ENCODE results near the gene ARMC9. TPM values are rescaled to one million over a fixed set of nuclear protein-coding genes. Genes with fewer than 3 reads are reported as not detected.

ARMC9 gene
- total and polyA plus RNA-seq, 4 donors, result 20.5 to 51.6 (median 38.6) TPM

DNA sequence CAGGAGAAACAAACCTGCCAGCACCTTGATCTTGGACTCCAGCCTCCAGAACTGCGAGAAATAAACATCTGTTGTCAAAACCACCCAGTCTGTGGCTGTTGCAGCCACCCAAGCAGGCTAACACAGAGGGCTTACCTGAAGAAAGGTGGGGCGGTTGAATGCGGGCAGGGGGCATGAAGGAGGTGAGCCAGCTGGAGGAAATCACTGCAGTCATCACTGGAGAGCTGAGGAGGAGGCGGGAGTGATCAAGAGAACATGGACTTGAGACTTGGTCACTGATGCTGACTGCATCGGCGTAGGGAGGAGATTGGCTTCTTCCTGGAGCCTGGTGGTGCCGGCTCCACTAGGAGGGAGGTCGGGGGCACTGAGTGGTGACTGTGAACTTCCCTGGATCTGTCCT lies 14.6 kb upstream of the ARMC9 start:
- ATAC-seq (ENCODE audit: insufficient read depth, low FRiP score) (no peak), DNase-seq (no peak)
- no peaks in the 10 kb centered on the region for H3K36me3 ChIP-seq (ENCODE audit: control insufficient read depth in 4 of 4, insufficient read depth in 4 of 4, low read length in 4 of 4)
- TF ChIP-seq, protein P1, sequence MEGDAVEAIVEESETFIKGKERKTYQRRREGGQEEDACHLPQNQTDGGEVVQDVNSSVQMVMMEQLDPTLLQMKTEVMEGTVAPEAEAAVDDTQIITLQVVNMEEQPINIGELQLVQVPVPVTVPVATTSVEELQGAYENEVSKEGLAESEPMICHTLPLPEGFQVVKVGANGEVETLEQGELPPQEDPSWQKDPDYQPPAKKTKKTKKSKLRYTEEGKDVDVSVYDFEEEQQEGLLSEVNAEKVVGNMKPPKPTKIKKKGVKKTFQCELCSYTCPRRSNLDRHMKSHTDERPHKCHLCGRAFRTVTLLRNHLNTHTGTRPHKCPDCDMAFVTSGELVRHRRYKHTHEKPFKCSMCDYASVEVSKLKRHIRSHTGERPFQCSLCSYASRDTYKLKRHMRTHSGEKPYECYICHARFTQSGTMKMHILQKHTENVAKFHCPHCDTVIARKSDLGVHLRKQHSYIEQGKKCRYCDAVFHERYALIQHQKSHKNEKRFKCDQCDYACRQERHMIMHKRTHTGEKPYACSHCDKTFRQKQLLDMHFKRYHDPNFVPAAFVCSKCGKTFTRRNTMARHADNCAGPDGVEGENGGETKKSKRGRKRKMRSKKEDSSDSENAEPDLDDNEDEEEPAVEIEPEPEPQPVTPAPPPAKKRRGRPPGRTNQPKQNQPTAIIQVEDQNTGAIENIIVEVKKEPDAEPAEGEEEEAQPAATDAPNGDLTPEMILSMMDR (IDR thresholded peaks at IDR 0.05; ENCODE audit: control extremely low read depth, extremely low read depth), result no peak
- H3K9me3 ChIP-seq (ENCODE audit: control insufficient read depth in 4 of 4, insufficient read depth in 3 of 4, low read length in 3 of 4), result no peaks in the 10 kb centered on the region
- 93 to 97% methylated on average over 8 of the region's 8 CpGs for WGBS, 2 donors
- H3K4me3 ChIP-seq, result no peak overlapping the region
- peaks cover 0 to 10% (median 0%) of the 10 kb centered on the region in 3 donors for H3K27me3 ChIP-seq (ENCODE audit: control insufficient read depth in 3 of 3, insufficient read depth in 3 of 3, low read length in 2 of 3)
- H3K9ac ChIP-seq (ENCODE audit: insufficient read depth in 1 of 2, low read length in 2 of 2), result no peak overlapping the region
- H3K4me1 ChIP-seq (ENCODE audit: control insufficient read depth in 5 of 5, insufficient read depth in 5 of 5, low read length in 5 of 5), result peaks cover 0 to 23% (median 0%) of the 10 kb centered on the region in 5 donors
- H3K27ac ChIP-seq (ENCODE audit: low read depth in 1 of 2, low read length in 1 of 2), result no peak overlapping the region

DNA sequence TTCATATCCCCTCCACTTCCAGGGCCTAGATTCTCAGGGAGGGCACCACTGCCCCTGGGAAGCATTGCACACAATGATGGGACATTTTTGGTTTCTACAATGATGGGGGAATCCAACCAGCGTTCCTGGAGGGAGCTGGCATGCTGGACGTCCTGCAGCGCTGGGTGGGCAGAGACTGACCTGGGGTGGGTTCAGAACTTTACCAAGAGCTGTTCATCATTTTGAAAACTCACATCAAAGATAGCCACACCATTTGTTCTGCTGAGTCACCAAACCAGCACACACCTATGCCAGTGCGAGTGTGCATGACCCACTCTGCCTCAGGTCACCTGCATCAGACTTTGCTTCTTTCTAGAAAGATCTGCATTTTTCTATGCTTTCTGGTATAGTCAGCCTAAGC lies 14.1 kb upstream of the ARMC9 start:
- Histone ChIP-seq H3K27me3 (ENCODE audit: control insufficient read depth in 3 of 3, insufficient read depth in 3 of 3, low read length in 2 of 3) (peaks cover 0 to 8% (median 0%) of the 10 kb centered on the region in 3 donors), H3K4me3 (no peak overlapping the region), H3K27ac (ENCODE audit: low read depth in 1 of 2, low read length in 1 of 2) (no peak overlapping the region), H3K9me3 (ENCODE audit: control insufficient read depth in 4 of 4, insufficient read depth in 3 of 4, low read length in 3 of 4) (no peaks in the 10 kb centered on the region), H3K4me1 (ENCODE audit: control insufficient read depth in 5 of 5, insufficient read depth in 5 of 5, low read length in 5 of 5) (peaks cover 0 to 23% (median 0%) of the 10 kb centered on the region in 5 donors), H3K36me3 (ENCODE audit: control insufficient read depth in 4 of 4, insufficient read depth in 4 of 4, low read length in 4 of 4) (no peaks in the 10 kb centered on the region), H3K9ac (ENCODE audit: insufficient read depth in 1 of 2, low read length in 2 of 2) (no peak overlapping the region)
- ATAC-seq (ENCODE audit: insufficient read depth, low FRiP score) (no peak), DNase-seq (no peak)
- TF ChIP-seq, protein P1 (IDR thresholded peaks at IDR 0.05; ENCODE audit: control extremely low read depth, extremely low read depth), result no peak
- WGBS, 2 donors, result 94 to 97% methylated on average over 4 of the region's 4 CpGs

DNA sequence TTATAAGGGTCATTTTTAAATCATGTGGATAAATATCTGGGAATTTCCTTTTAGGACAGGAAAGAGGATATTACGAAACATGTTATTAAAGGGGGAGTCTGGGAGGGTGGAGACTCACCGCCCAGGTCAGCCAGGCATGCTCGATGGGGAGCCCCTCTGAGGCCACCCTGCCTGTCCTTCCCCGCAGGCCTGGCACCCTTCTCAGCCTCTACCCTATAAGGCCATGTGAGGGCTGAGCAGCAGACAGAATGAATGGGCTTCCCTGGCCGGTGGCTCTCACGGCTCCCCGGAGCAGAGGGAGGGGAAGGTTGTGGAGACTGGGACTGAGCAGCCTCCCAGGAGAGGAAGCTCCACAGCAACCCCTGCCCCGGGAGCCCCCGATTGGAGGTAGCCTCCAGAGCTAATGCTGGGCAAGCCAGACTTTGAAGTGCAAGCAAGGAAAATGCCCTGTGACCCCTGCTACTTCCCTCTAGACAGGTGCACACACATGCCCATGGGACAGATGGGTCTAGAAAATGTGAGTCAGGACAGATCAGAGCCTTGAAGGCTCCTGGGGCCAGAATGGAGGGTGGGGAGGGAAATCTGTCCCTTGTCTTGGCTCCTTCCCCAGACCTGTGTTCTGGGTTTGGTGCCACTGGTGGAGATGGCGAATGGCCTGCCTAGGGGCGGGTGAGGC lies 13.2 kb upstream of the ARMC9 start:
- WGBS, 2 donors, result 59 to 73% methylated on average over 11 of the region's 11 CpGs
- no peaks in the 10 kb centered on the region for H3K9me3 ChIP-seq (ENCODE audit: control insufficient read depth in 4 of 4, insufficient read depth in 3 of 4, low read length in 3 of 4)
- ATAC-seq (ENCODE audit: insufficient read depth, low FRiP score), result no peak
- H3K27me3 ChIP-seq (ENCODE audit: control insufficient read depth in 3 of 3, insufficient read depth in 3 of 3, low read length in 2 of 3), result peaks cover 0 to 7% (median 0%) of the 10 kb centered on the region in 3 donors
- H3K36me3 ChIP-seq (ENCODE audit: control insufficient read depth in 4 of 4, insufficient read depth in 4 of 4, low read length in 4 of 4), result no peaks in the 10 kb centered on the region
- no peak for DNase-seq
- TF ChIP-seq, protein P1 (IDR thresholded peaks at IDR 0.05; ENCODE audit: control extremely low read depth, extremely low read depth), result no peak
- no peak overlapping the region for H3K9ac ChIP-seq (ENCODE audit: insufficient read depth in 1 of 2, low read length in 2 of 2)
- H3K4me1 ChIP-seq (ENCODE audit: control insufficient read depth in 5 of 5, insufficient read depth in 5 of 5, low read length in 5 of 5), result peaks cover 0 to 23% (median 0%) of the 10 kb centered on the region in 5 donors
- H3K27ac ChIP-seq (ENCODE audit: low read depth in 1 of 2, low read length in 1 of 2), result peak overlapping the region in 1 of 2 donors; percentile 63
- H3K4me3 ChIP-seq, result no peak overlapping the region

Measured in lung (tissue), 12 donors.